HT1080 (cell line): ENCODE data around the gene MKI67. TPM values are rescaled to one million over a fixed set of nuclear protein-coding genes. Genes with fewer than 3 reads are reported as not detected.
"Not testable (repeated sequence)": the region's sequence is repeated elsewhere in the genome, so short reads cannot be mapped to it uniquely, and the experiment has no call there.

Experiments
- DNase-seq: peaks from one replicate; pipeline ENCODE4 v3.0.0-alpha.2; 2015; ENCODE audit warnings: low read depth
- total RNA-seq: library from RNA; depleted of rRNA; stranded (reverse); fragments of >200 nt; shearing (Covaris generic); gene quantifications from 2 replicates; pipeline ENCODE4 v1.2.3, GENCODE V29; 2014

MKI67 gene
- total RNA-seq, 1 experiment from 2014 or later, result 64.9 TPM

DNA sequence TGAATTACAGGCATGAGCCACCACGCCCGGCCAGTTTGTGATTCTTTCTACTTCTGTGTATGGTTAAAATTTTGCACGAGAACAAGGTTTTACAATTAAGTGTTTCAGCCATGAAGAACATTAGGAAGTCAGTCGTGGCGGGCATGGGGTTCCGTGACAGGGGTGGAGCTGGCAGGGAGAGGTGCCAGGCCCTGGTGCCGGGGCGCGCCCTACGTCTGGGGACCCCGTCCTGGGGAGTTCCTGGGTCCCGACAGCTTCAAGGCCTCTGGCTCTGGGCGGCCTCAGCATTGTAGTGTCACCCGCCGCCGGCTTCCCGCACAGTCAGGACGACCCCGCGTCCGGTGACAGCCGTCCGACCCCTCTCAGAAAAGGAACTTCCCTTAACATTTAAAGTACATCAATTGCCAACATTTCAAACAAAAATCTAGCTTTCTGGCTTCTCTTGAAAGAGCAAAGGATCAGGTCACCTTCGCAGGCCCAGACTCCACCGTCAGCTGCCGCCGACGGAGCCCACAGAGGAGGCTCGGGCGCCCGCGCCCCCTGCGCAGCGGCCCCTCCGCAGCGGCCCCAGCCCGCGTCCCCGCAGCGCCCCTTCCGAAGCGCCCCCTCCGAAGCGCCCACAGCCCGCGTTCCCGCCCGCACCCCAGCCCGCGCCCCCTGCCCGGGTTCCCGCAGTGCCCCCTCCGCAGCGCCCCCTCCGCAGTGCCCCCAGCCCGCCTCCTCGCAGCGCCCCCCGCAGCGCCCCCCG lies 23.2 kb upstream of the MKI67 start:
- no peak for DNase-seq

DNA sequence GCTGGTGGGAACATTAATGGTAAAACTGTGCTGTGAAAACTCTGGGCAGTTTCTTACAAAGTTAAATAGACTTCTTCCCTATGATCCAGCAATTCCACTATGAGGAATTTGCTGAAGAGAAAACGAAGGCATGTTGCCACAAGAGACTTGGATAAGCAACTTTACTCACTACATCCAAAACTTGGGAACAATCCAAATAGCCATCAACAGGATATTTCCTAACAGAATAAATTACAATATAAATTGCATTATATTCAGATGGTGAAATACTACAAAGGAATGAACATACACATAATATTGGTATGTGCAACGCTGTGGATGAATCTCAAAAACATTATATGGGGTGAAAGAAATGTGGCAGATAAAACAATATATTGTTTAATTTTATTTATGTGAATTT lies 21.4 kb upstream of the MKI67 start:
- no peak for DNase-seq

- no peak for DNase-seq
Observed at GRCh38 chr10:128147064-128147463, 20.8 kb upstream of the MKI67 start.

- DNase-seq, result no peak
Observed at GRCh38 chr10:128144547-128144946, 18.3 kb upstream of the MKI67 start.

- DNase-seq, result no peak
Observed at GRCh38 chr10:128143531-128143930, 17.3 kb upstream of the MKI67 start.

DNA sequence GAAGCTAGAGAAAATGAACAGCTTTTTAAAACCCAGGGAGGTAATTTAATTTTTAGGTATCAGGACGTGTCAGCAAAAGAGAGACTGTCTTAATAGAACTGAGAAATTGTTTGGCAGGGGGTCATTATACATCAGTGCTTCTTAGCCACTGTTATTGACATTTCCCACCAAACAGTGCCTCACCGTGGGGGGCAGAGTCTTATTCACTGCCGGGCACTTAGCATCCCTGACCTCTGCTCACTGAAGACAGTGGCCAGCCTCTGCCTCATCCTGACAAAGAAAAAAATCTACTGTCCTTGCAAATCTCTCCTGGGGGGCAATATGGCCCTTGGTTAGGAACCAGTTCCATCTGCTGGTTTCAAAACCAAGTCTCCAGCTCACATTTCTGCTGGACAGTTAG lies 14.2 kb upstream of the MKI67 start:
- no peak for DNase-seq

- not testable (repeated sequence) for DNase-seq
Observed at GRCh38 chr10:128138429-128138828, 12.2 kb upstream of the MKI67 start.

DNA sequence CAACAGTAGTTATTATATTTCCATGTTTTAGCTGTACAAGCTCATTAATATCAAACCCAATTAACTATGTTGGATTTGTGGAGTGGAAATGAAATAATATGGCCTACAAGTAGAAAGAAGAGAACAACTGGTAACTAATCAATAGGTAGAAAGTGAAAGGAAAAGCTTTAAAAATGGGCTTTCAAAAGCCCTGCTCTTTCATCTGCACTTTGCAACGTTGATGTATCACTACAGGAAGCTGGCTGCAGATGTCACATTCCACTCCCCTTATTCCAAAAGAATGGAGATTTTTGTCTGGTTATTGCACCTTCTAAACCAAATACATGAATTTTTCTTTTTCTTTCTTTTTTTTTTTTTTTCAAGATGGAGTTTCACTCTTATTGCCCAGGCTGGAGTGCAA lies 11.7 kb upstream of the MKI67 start:
- DNase-seq, result no peak

DNA sequence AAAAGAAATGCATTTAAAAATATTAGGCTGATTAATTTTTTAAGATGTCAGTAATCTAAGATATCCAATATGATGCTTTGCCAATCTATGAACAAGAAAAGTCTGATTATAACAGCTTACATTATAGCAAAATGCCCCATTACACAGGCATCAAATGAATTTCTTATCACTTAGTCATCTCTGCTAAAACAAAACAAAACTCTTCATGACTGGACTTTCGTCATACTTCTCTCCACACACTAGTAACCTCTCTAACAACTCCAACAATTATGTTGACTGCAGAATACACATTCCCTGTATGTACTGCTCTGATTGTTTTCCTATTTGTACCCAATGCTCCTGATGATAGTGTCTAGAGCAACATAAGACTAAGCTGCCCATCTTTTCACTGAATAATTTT lies 3.8 kb upstream of the MKI67 start:
- DNase-seq, result peak; percentile 64

GRCh38 chr10:128128582-128128981 lies 2.4 kb upstream of the MKI67 start:
- no peak for DNase-seq

- no peak for DNase-seq
Observed at GRCh38 chr10:128125416-128125943, 743 bp downstream of the MKI67 start.

- peak; percentile 33 for DNase-seq
Observed at GRCh38 chr10:128124813-128125403, 1.3 kb downstream of the MKI67 start.

- DNase-seq, result no peak
Observed at GRCh38 chr10:128123846-128124245, 2.4 kb downstream of the MKI67 start.

GRCh38 chr10:128122931-128123330 lies 3.3 kb downstream of the MKI67 start:
- DNase-seq, result no peak

DNA sequence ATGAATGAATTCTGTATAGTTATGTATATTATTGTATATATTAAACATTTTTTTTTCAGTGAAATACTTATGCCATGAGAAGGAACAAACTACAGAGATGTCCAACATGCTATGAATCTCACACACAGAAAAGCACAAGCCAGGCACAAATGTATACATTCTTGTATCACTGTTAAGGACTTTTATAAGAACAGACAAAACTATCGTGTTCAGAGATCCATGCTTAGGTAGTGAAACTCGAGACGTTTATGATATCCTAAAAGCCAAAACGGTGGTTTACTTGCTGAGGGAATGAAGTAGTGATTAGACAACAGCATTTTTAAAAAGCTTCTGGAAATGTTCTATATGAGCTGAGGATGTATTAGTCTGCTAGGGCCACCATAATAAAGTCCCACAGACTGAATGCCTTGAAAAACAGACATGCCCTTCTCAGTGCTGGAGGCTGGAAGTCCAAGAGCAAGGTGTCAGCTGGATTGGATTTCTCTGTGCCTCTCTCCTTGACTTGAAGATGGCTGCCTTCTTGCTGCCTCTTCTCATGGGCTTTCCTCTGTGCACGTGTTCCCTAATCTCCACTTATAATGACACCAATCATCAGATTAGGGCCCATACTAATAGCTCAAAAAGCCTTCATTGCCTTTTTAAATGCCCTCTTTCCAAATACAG lies 4.3 kb downstream of the MKI67 start:
- no peak for DNase-seq

DNA sequence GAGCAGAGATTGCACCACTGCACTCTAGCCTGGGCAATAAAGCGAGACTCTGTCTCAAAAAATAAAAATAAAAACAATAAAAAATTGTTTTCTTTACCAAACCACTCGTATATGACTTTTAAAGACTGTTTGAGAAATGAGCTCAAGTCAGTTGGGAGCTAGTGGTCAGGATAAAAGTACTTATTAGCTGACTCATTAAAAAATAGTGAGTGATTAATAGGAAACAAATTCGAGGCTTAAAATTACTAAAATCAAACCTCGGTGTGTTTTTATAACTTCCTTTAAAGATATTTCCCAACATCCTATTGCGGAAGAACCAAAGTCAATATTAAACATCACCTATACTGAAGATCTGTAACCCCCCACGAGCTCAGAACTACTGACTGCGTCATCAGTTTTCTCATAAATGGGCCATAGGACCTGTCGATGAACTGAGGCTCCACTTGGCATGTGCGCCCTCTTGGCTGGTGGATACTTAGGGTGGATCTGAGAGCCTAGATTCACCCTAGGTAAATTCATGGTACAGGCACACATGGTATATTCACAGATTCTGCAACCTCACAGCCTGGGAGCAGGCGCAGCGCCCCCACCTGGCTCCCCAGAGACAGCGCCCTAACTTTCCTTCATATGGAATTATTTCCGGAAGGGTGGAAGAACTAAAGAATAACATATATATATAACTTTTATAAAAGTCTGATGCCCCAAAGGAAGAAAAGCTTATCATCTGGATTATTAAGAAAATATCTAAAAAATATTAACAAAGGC lies 9.2 kb downstream of the MKI67 start:
- DNase-seq, result no peak

DNA sequence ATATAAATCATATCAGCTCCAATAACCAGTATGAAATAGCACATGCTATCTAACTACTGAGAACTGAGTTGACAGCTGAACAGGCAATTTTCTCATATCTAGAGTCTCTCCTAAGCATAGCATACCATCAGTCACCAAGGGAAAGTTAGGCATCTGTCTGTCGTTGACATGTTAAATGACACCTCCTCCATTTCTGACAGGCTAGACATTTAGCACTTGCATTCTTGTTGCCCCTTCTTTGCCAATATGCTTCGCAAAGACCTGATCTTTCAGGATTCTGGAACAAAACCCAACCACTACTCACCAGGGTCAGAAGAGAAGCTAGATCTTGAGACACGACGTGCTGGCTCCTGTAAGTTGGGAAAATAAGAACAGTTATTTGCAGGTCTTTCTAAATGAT lies 10.0 kb downstream of the MKI67 start:
- no peak for DNase-seq

- no peak for DNase-seq
Observed at GRCh38 chr10:128115356-128115755, 10.9 kb downstream of the MKI67 start.

DNA sequence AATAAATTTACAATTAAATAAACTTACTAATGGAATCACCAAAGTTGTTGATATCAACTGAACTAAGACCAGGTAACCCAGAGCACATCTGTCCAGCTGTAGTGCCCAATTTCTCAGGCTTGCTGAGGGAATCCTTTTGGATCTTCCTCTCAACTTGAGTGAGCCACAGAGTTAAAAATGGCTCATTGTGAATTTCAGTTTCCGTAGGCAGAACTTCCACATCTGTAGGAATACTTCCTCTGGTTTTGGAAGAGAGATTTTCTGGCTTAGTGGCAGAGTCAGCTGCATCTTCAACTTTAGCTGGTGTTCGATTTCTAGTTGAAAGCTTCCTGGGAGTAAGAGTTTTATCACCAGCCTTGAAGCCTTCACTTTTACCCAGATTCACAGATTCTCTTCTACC lies 11.3 kb downstream of the MKI67 start:
- no peak for DNase-seq

DNA sequence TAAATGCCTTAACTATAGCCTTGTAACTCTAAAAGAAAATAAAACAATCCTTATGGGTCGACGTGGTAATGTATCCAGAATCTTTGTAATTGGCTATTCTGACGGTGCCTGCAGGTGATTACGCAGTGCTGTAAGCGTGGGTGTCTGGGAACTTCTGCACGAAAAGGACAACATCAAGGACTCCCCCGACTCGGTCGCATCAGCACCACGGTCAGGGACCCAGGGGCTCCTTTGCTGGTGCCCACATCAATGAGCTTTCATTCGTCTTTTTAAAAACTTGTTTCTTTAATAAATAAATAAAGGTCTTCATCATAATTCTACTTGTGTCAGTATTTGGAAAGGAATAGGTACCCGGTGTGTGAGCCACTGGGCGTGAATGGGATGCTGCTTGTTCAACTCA lies 13.2 kb downstream of the MKI67 start:
- DNase-seq, result no peak

GRCh38 chr10:128111696-128112095 lies 14.5 kb downstream of the MKI67 start:
- no peak for DNase-seq

- DNase-seq, result no peak
Observed at GRCh38 chr10:128110339-128110738, 15.9 kb downstream of the MKI67 start.
